HG02885 (cell line): ENCODE data around the gene SCNM1.
"Not testable (repeated sequence)": the region's sequence is repeated elsewhere in the genome, so short reads cannot be mapped to it uniquely, and the experiment has no call there.

Source experiments
- ATAC-seq: cut with Tn5 transposase; IDR thresholded peaks from one replicate; pipeline ENCODE4 v1.9.1; 2021; ENCODE audit warnings: mild to moderate bottlenecking; ENCODE audit not compliant: unreplicated experiment, poor library complexity

Gene SCNM1

DNA sequence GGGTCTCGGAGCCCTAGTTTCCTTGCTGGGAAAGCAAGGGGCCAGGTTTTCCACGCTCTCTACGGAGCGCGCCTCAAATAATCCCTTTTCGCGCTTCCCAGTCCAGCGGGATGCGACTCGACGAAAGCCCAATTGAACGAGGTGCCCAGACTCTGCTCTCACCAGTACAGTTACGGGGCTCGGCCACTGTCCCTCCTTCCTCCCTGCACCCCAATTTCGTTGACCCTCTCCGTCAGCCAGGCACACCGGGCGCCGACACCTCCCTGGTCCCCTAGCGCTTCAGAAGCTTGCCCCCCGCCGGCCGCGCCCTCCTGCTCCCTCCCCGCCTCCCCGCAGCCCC lies 19.9 kb upstream of the SCNM1 start:
- ATAC-seq, result no peak

DNA sequence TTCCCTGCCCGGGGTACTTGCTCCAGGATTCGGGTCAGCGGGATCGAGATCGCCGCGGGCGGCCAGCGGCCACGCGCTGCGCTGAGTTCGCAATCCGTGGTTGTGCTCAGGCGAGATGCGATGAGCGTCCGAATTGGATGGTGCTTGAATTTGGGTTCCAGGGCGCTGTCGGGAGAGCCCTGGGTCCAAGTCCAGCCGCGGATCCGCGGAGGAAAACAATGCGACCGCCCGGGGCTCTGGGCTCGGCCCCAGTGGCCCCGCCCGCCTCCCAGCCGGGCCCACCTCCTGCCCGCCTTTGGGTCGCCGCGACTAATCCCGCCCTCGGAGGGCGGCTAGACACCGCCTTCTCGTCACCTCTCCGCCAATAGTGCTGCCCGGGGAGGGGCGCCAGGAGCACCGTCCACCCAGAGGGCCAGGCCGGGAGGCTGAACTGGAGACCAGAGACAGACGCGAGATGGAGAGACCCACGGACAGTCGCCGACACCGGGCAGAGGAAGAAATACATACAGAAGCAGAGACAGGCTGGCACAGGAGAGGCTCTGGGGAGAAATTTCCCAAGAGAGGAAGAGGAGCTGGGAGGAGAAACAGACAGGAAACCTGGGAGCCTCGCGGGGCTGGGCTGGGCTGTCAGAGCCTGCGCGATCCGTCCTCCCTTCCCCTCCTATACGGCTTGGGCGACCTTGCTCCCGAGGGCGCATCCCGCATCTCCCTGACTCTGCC lies 19.4 kb upstream of the SCNM1 start, which contains the start of gene SEMA6C:
Gene SEMA6C (minus strand): TSS at position 220 of the 720 bp plus-strand sequence. CDS start 4,010 bp downstream, outside the sequence.
- ATAC-seq, result peak; percentile 99

DNA sequence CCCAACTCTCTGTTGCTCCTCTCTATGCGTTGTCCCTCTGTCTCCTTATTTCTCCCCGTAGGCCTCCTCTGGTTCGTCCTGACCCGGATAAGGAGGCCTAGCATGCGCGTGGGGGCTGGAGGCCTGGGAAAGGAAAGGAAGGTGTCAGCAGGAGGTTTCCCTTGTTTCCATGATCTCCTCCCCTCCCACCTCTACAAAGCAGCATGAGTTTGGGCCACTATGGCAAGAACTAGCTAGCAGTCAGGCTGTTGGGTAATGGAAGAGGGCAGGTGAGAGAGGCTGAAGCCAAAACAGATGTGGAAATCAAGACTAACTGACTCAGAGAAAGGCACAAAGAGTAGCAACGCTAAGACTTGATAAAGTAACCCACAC lies 18.8 kb upstream of the SCNM1 start:
- ATAC-seq, result no peak

DNA sequence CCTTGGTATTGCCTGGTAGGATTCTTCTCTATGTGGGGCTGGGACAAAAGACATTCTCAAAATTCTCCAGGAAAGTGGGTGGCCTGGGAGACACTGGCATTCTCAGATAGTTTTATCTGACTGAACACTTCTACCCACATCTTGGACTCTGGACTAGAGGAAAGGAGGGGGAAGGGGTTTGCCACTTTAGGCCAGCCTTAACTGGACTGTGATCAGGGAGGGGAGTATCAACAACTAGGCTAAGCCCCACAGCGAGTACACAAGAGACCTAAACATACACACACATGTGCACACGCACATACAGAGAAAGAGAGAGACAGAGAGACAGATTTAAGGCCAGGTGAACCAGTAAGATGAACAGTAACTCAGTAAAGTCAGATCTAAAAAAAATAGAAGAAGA lies 18.3 kb upstream of the SCNM1 start:
- ATAC-seq, result no peak

DNA sequence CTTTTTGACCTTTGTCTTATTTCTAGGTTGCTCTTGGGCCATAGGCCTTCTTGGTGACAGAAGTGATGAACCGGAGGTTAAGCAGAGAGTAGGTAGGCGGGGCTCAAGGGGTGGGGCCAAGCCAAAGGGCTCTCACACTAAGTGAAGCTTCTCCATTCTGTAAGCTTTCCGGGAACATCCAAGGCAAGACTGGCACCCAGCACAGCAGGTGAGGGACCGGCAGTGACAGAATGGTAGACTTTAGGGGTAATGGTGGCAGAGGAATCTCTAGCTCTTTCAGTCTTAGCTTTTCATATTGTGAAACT lies 9.5 kb upstream of the SCNM1 start, which contains the start of gene TNFAIP8L2:
Gene TNFAIP8L2 (plus strand): TSS at position 135 of the 305 bp plus-strand sequence. CDS start 2,049 bp downstream, outside the sequence.
- peak; percentile 62 for ATAC-seq

GRCh38 chr1:151157067-151157531 lies 8.8 kb upstream of the SCNM1 start:
- ATAC-seq, result no peak

DNA sequence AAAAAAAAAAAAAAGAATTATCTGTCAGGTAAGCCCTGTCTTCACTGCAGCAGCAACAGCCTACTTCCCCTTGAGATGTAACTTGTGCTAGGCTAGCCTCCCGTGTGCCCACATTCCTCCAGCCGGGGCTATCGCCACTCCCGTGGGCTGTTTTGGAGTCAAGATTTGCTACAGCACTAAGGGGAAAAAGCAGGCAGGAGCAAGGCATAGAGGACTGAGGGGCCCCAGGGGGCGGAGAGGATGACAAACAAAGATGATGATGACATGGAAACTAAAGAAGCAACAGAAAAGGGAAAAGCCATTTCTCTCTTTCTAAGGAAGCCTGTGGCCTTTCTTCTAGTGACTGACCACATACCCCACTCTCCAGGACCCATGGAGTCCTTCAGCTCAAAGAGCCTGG lies 7.6 kb upstream of the SCNM1 start:
- ATAC-seq, result no peak

- no peak for ATAC-seq
Observed at GRCh38 chr1:151158751-151159251, 7.1 kb upstream of the SCNM1 start.

DNA sequence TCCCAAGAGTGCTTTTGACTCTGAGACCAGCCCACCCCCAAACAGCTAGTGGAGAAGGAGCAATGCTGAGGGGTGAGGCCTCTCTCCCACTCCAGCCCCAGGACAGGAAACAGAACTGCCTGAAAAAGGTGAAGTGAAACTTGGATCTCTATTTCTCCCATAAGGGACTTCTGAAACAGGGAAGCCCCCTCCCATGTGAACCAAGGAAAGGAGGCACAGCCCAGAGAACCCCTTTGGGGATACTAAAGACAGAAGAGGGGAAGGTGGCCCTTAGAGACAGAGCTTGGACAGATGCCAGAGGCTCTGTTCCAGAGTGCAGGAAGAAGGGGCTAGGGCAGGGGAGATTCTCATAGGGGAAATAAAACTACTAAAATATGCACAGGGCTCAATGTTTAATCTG lies 6.6 kb upstream of the SCNM1 start:
- no peak for ATAC-seq

- no peak for ATAC-seq
Observed at GRCh38 chr1:151164732-151165280, 1.1 kb upstream of the SCNM1 start.

GRCh38 chr1:151165281-151165737 lies 635 bp upstream of the SCNM1 start:
- ATAC-seq, result no peak

- ATAC-seq, result no peak
Observed at GRCh38 chr1:151166505-151166956, 587 bp downstream of the SCNM1 start.

DNA sequence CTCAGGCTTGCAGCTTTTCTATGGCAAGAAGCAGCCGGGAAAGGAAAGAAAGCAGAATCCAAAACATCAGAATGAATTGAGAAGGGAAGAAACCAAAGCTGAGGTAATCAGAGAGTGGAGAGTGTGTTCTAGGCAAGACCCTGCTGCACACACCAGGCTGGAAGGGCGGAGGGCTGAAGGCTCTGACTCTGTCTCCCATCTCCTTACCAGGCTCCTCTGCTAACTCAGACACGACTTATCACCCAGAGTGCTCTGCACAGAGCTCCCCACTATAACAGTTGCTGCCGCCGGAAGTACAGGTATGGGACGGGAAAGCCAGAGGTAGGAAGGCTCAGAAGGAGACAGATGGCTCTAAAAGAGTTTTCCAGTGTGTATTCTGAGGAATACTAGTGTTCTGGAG lies 1.2 kb downstream of the SCNM1 start:
- no peak for ATAC-seq

DNA sequence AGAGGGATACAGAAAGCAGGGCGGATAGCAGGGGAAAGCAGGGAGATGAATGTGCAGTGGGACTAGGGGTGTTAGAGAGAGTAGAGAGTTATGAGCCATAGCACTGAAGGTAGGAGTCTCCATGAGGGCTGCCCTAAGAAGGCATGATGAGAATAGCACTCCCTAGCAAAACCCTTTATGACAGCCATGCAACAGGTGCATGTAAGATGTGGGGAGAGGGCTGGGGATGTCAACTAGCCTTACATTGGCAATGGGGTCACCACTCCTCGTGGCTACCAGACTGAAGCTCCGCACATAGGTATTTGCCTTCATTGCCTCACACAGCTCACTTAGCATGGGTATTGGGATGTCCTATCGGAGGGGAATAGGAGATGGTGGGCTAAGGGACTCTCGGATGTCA lies 5.2 kb downstream of the SCNM1 start:
- ATAC-seq, result no peak

- ATAC-seq, result no peak
Observed at GRCh38 chr1:151175041-151175741, 9.2 kb downstream of the SCNM1 start.

DNA sequence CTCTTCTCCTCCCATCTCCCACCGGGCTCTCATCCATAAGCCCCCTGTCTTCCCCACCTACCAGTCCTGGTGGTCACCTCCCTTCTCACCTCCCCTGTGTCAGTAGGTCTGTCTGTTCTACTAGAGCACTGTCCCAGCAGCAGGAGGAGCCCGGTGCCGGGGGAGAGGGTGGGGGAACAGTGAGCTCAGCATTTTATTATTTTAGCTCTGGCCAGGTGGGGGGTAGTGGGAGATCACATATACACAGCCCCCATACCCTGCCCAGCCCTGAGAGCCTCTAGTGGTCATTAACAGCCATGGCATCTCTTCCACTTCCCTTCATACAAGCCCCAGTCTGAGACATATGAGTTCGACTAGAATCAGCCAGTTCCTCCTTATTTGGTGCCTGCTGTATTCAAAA lies 9.9 kb downstream of the SCNM1 start, which contains the start of gene TMOD4:
Gene TMOD4 (minus strand): TSS at position 119 of the 400 bp plus-strand sequence. CDS start 1,106 bp downstream, outside the sequence.
- no peak for ATAC-seq

DNA sequence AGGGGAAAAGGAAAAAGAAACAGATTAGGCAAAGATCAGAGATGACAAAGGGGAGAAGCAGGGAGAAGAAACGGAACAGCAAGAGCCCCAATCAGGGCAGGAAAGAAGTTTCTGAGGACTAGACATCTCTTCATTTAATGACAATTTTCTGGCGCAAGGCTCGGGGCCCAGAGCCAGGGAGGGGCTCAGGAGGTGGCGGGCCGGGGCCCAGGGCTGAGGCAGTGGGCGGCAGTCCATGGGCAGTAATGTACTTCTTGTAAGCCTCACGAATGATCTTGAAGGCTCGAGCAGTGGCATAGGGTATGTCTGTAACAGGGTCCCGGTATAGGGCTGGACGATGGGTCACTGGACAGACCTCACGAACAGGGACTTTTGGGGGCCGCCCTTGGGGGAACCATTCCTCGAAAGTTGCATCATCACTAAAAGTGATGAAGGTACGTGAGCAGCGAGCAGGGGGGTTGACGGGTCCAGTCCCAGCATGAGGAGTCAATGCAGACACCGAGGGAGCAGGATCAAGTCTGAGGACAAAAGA lies 10.6 kb downstream of the SCNM1 start:
- no peak for ATAC-seq

GRCh38 chr1:151184211-151184610 lies 18.3 kb downstream of the SCNM1 start:
- no peak for ATAC-seq

DNA sequence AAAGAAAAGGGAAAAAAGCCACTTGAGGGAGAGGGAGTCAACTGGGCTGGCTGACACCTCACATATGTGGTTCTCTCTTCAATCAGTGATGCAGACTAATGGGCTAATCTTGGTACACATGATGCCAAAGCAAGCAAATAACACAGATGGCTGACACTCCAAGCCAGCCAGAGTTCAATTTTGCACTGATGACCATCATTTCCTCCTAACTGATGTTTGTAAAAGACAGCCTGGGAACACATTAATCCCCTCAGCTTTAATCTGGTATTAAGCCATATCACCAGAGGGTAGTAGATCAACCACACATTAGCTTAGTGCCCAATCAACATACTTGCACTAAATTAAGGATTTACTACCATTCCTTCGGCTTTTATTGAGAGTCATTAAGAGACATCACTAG lies 21.3 kb downstream of the SCNM1 start:
- no peak for ATAC-seq

GRCh38 chr1:151188667-151189066 lies 22.7 kb downstream of the SCNM1 start:
- ATAC-seq, result not testable (repeated sequence)
